Neuron (in vitro differentiated cells): ENCODE data around the gene SETBP1.
A peak's percentile ranks its signal among the peaks of the same experiment; 100 is the strongest.

Experiments used
- H2AFZ ChIP-seq: one replicate; pipeline ENCODE4 v1.6.1; 2013; ENCODE audit warnings: low read depth, mild to moderate bottlenecking, inconsistent platforms, low read length, moderate library complexity
- H3K27me3 ChIP-seq: one replicate; pipeline ENCODE4 v1.6.1; 2013; ENCODE audit warnings: low read length; ENCODE audit not compliant: insufficient read depth
- H3K36me3 ChIP-seq: one replicate; pipeline ENCODE4 v1.6.1; 2013; ENCODE audit warnings: low read length; ENCODE audit not compliant: insufficient read depth
- H3K4me1 ChIP-seq: one replicate; pipeline ENCODE4 v1.6.1; 2013; ENCODE audit warnings: low read length; ENCODE audit not compliant: insufficient read depth
- H3K4me3 ChIP-seq: 2 replicates; pipeline ENCODE4 v1.5.1; 2013; ENCODE audit warnings: mild to moderate bottlenecking, low read length, moderate library complexity
- H3K9me3 ChIP-seq: one replicate; pipeline ENCODE4 v1.6.1; 2013; ENCODE audit warnings: low read length

SETBP1 gene

DNA sequence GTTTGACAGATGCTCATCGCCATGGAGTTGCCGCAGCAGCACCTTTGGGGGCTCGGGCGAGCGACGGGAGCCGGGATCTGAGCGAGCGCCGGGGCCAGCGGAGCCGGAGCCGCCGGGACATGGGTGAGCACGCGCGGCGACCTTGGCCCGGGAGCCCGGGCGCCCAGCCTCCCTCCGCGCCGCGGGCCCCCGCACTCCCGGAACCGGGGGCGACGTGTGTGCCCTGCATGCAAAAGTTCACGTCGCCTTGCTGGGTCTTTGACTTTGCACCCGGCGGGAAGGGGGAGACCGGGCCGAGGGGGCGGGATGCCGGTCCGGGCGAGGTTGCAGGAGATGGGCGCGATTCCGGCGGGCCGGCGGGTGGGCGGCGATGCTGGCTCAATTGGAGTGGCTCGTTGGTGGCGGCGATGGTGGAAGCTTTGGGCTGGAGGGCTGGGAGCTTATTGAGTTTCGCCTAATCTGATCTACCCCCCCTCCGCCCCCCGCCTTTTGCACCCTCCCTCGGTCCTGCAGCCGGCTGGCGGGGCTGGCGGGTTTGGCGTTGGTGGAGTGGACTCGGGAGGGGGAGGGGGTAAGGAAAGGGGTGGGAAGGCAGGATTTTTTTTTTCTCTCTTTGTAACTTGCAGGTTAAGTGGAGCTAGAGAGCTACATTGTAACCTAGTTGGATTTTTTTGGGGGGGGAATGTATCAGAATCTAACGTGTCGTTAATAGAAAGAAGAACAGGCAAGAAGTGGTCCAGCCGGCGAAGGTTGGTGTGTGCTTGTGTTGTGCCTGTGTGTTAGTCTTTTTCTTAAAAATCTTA, at the start of gene SETBP1:
Gene SETBP1 (plus strand): TSS at position 616 of the 803 bp plus-strand sequence. CDS start 20,459 bp downstream, outside the sequence.
- no peaks in the 10 kb centered on the region for H3K36me3 ChIP-seq
- peaks cover 27% of the 10 kb centered on the region for H3K4me1 ChIP-seq
- peak within 1 kb of the TSS; percentile 98 for H3K4me3 ChIP-seq
- H3K9me3 ChIP-seq: no peaks in the 10 kb centered on the region
- H2AFZ ChIP-seq: peak within 1 kb of the TSS; percentile 44
- H3K27me3 ChIP-seq: no peaks in the 10 kb centered on the region

DNA sequence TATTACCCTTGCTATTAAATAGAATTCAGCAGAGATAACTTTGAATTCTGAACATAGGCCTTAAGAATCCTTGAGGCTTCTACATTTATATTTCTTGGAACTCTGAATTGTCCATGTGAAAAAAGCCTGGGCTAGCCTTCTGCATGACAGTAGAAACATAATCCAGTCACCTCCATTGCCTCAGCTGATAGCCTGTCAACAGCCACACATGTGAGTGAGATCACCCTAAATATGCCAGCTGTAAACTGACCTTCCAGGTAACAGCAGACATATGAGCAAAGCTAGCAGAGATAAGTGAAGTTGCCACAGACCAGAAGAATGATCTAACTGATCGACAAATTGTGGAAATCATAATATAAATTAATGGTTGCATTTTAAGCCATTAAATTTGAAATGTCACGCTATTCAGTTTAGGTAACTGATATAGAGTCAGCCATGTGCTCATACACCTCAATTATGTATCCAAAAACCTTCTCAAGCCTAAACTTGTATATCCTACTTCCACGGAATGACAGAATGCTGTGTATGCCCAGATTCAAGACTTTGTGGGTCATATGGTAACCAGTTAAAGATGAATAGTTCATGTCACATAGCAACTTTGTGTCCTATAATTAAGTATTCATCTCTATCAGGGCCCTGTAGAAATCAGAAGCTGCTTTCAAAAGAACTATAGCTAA, 48.1 kb upstream of the SETBP1 start:
- H3K36me3 ChIP-seq: no peaks in the 10 kb centered on the region

DNA sequence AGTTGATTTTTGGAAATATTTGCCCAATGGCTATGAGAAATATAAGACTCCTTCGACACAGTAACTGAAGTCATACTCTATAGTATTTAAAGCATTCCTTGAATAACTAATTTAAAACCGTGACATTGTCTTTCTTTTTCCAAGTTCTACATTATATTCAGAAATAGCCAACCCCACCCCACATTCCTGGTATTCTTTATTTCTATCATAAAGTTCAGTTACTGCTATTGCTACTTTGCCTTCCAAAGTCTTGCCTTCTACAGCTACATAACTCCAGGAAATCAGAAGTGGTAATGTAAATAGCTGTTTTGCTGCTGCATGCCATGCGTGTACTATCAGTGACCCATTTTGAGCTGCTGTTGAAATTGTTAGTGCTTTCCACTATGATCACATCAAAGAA, 45.1 kb upstream of the SETBP1 start:
- Histone ChIP-seq H3K36me3 (no peaks in the 10 kb centered on the region), H3K4me1 (peaks cover 11% of the 10 kb centered on the region), H3K4me3 (no peak overlapping the region), H3K27me3 (no peaks in the 10 kb centered on the region), H2AFZ (no peak overlapping the region), H3K9me3 (no peaks in the 10 kb centered on the region)

More for the DNA sequence above, 48.1 kb upstream of the SETBP1 start:
- Histone ChIP-seq H3K4me1 (peaks cover 9% of the 10 kb centered on the region), H2AFZ (no peak overlapping the region), H3K4me3 (no peak overlapping the region), H3K9me3 (no peaks in the 10 kb centered on the region), H3K27me3 (no peaks in the 10 kb centered on the region)

DNA sequence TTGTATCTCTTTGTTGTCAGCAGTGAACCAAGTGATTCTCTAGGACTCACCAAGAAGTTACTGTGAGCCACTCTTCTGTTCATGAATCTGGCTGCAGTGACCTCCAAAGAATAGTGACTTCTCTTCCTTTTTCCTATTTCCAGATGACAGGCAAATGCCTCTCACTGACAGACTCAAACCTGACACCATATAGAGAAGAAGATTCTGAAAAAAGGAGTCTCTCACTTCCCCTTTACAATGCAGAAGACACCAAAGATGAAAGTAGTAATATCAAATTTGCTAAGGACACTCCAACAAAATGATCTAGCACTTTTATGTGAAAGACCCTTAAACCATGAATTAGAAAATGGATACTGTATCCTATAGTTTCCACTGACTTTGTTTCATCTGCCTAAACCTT, 44.4 kb upstream of the SETBP1 start:
- H3K36me3 ChIP-seq: no peaks in the 10 kb centered on the region
- no peaks in the 10 kb centered on the region for H3K27me3 ChIP-seq
- H2AFZ ChIP-seq: no peak overlapping the region
- H3K4me3 ChIP-seq: no peak overlapping the region
- no peaks in the 10 kb centered on the region for H3K9me3 ChIP-seq
- peaks cover 11% of the 10 kb centered on the region for H3K4me1 ChIP-seq

DNA sequence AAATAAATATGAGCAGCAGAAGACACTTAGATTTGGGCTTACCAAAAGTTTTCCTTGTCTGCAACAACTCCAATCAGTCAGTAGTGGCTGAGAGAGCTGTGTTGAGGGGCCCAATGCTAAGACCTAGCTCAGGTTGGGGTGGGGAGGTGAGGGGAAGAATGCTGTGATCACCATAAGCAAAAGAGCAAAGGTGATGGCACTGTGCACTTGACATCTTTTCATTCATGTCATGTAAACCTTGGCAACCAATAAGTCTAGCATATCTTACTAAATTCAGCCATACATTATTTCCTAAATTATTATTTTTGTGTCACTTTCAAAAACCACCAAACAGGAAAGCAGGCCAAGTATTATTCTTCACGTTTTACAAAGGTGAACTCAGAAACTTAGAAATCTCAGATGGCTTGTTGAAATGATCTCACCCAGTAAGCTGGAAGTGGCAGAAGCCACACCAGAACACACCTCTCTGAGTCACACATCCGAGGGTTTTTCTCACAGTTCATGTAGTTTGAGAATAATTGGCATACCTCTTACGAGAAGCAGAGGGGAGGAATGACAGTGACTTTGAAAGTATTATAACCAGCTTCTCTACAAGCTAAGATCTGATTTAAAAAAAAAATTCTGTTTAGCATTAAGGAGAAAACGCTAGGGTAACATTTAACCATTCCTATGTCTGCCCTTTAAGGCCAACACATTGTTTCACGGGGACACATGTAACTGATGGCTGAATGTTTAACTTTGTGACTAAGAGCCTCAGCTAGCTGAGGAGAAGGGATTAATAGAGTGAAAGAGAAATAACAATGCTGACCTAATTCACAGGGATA, 43.3 kb upstream of the SETBP1 start:
- Histone ChIP-seq H2AFZ (no peak overlapping the region), H3K9me3 (no peaks in the 10 kb centered on the region), H3K4me3 (no peak overlapping the region), H3K4me1 (peaks cover 11% of the 10 kb centered on the region), H3K27me3 (no peaks in the 10 kb centered on the region), H3K36me3 (no peaks in the 10 kb centered on the region)

DNA sequence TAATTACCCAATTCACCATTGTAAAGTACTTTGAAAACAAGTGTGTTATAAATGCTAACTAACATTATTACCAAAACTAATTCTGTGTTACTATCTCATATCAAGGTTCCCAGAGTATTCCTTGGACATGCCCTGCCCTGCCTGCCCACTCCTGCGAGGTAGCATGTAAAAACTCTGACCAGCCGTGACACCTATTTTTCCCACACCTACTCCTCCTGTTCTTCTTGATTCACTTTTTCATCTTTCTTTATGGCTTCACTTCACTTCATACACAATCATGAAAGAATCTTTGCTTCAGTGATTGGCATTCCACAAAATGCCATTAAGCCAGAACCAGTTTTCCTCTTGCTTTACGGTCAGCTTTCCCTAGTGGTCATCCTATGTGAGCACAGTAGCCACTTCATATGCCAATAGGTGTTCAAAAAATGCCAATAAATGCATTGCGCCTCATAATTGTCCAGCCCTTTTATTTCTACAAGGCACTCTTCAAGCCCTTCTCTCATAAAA, 42.6 kb upstream of the SETBP1 start:
- no peak overlapping the region for H2AFZ ChIP-seq
- H3K4me3 ChIP-seq: no peak overlapping the region
- peaks cover 11% of the 10 kb centered on the region for H3K4me1 ChIP-seq
- no peaks in the 10 kb centered on the region for H3K9me3 ChIP-seq
- H3K27me3 ChIP-seq: no peaks in the 10 kb centered on the region
- H3K36me3 ChIP-seq: no peaks in the 10 kb centered on the region

DNA sequence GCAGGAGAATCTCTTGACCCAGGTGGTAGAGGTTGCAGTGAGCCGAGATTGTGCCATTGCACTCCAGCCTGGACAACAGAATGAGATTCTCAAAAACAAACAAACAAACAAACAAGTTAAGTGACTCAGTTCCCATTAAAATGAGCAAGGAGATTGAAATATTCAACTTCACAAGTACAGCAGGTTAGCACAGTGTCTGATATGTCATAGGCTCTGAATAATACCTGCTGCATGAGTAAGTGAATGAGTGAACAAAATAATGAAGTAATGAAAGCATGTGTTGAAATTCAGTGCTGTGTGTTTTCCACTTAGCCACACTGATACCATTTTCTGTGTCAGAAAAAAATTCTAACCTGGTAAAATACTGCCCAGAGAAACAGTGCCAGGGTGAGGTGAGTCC, 41.9 kb upstream of the SETBP1 start:
- no peaks in the 10 kb centered on the region for H3K36me3 ChIP-seq
- no peaks in the 10 kb centered on the region for H3K27me3 ChIP-seq
- no peak overlapping the region for H2AFZ ChIP-seq
- no peak overlapping the region for H3K4me3 ChIP-seq
- H3K9me3 ChIP-seq: no peaks in the 10 kb centered on the region
- peaks cover 11% of the 10 kb centered on the region for H3K4me1 ChIP-seq

DNA sequence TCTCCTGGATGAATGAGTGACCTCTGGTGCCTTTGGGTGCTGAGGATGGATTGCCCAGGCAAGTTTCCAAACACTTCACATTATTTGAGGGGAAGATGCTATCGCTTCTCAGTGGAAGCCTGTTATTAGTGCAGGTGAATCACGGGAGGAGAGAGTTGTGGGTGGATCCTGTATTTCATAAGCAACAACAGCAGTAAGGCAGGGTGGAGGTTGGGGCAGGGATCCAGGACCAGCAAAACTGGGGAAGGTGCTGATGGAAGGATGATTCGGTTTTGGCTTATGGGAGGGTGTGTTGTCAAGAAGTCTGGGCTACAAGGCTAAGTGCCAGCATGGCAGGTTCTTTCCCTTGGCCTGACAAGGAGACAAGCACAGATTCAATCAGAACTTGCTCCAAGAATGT, 37.7 kb upstream of the SETBP1 start:
- peaks cover 14% of the 10 kb centered on the region for H3K4me1 ChIP-seq
- no peaks in the 10 kb centered on the region for H3K27me3 ChIP-seq
- no peak overlapping the region for H2AFZ ChIP-seq
- H3K4me3 ChIP-seq: no peak overlapping the region
- H3K9me3 ChIP-seq: no peaks in the 10 kb centered on the region
- H3K36me3 ChIP-seq: no peaks in the 10 kb centered on the region

DNA sequence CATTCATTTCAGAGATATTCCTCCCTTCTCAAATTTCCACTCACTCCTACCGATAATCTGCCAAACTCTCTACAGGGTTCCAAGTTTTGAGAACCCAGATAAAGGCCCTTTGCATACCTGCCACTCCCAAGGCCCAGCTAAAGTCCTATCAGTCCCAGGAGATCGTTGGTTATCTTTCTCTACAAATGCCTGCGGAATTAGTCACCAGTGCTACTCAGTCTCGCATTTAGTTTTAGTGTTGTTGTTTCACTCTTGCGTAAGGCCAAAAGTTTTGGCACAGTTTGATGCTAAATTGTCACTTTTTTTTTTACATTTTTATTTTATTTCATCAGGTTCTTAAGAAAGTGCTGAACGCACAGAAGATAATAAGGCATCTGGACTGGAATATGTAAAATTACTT, 29.2 kb upstream of the SETBP1 start:
- Histone ChIP-seq H3K9me3 (no peaks in the 10 kb centered on the region), H3K4me3 (no peak overlapping the region), H3K36me3 (no peaks in the 10 kb centered on the region), H3K4me1 (peaks cover 11% of the 10 kb centered on the region), H3K27me3 (no peaks in the 10 kb centered on the region), H2AFZ (no peak overlapping the region)

DNA sequence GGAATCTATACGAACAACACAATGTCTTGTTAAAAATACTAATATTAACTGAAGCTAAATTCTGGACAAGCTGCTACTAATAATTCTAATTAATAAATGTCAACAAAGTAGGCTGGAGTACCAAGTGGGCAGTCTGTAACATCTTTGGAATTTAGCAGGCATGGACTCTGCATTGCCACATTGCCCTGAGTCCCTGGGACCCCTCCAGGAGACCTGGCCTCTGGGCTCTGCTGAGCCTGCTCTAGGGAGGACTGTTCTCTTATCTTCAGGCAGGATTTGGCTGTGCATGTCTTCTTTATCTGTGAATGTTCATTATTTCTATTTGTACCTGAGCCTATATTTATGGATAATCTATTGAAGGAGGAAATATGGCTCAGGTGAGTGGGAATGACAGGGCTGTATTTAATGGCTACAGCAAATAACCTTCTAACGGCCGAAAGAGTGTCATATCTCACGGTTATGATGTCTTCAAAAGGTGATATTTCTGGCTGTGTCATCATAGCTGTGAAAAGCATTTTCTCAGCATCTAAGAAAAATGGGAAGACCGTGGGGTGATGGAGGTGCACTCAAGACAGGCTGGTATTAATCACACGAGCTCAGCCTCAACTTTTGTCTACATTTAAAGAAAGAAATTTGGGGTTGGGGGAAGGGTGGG, 28.6 kb upstream of the SETBP1 start:
- no peak overlapping the region for H2AFZ ChIP-seq
- no peak overlapping the region for H3K4me3 ChIP-seq
- no peaks in the 10 kb centered on the region for H3K9me3 ChIP-seq
- peaks cover 11% of the 10 kb centered on the region for H3K4me1 ChIP-seq
- H3K36me3 ChIP-seq: no peaks in the 10 kb centered on the region
- H3K27me3 ChIP-seq: no peaks in the 10 kb centered on the region

DNA sequence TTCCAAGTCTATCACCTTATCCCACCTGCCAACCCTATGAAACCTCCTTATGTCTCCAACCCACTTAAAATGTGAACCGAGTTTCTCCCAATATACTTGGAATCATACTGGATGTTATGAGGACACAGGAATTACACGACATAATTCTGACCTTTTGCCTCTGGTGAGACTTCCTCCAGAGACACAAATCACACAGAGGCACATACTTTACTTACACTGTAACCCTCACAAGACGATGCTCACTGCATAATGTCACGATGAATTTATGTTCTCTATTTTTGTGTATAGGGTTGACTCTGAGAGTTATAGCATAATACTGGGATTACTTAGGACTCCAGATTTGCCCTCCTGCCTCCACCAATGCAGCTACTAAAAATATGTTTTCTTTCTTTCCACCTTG, 28.0 kb upstream of the SETBP1 start:
- Histone ChIP-seq H3K27me3 (no peaks in the 10 kb centered on the region), H2AFZ (no peak overlapping the region), H3K4me1 (peaks cover 9% of the 10 kb centered on the region), H3K36me3 (no peaks in the 10 kb centered on the region), H3K4me3 (no peak overlapping the region), H3K9me3 (no peaks in the 10 kb centered on the region)

DNA sequence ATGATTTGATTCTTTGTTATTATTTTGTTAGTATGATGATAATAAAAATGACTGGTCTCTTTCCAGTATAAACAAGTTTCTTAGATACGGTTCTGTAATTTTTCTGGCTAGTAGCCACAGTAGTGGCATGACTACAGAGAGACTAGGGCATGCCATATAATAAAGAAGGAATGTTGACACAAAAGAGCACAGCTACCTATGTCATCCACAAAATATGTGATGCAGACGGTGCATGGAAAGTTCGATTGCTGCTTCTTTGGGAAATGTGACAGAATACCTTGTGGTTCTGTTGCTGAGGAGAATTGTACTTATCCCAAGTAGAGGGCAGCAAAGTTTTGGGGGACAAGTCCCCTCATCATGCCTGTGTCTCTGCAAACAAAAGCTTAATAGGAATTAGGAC, 26.1 kb upstream of the SETBP1 start:
- Histone ChIP-seq H3K9me3 (no peaks in the 10 kb centered on the region), H3K27me3 (no peaks in the 10 kb centered on the region), H3K4me3 (no peak overlapping the region), H3K4me1 (peaks cover 2% of the 10 kb centered on the region), H3K36me3 (no peaks in the 10 kb centered on the region), H2AFZ (no peak overlapping the region)
